Ammon's horn (tissue), 1 donor: Measurements from ENCODE around the gene GCNT1.

Experiments
- DNase-seq: peaks from one replicate; pipeline ENCODE4 v3.0.0-alpha.2; 2016; ENCODE audit warnings: low spot score

The GCNT1 gene

DNA sequence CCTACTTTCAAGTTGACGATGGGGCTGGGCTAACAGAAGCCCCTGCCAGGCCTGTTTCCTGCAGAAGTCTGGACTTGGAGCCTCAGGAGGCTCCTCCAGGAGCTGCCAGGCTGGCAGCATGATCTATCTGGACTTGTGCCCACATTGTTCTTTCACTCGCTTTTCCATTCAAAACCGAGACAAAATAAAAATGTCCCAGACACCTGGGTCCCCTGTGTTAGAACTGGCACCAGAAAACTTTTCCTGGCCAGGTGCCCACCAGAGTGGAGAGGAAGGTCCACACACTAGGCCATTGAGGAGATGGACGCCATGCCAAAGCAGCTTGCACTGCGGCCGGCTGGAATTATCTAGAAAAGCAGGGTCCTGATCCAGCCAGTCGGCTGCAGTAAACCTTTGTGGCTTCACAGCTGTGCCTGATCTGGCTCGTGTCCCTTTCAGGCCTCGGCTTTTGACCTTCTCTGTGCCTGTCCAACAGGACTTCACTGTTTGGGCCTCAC is 78.2 kb downstream of the GCNT1 start:
- peak; percentile 6 for DNase-seq

DNA sequence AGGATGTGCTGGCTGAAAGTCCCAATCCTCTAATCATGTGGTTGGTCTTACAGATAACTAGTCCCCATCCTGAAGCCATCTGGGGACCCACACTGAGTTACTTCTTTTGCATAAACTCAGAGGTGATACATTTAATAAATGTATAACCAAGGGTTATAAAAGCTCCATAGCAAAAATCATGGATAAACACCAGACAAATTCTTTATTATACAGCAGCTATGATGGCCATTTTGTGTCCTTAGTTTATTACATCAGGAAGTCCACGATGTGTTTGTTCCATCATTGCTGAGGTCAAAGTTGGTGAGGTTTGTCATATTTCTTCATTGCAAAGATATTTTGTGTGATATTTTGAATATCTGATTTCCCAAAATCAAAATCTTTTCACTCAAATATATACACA is 80.2 kb downstream of the GCNT1 start:
- DNase-seq: no peak

DNA sequence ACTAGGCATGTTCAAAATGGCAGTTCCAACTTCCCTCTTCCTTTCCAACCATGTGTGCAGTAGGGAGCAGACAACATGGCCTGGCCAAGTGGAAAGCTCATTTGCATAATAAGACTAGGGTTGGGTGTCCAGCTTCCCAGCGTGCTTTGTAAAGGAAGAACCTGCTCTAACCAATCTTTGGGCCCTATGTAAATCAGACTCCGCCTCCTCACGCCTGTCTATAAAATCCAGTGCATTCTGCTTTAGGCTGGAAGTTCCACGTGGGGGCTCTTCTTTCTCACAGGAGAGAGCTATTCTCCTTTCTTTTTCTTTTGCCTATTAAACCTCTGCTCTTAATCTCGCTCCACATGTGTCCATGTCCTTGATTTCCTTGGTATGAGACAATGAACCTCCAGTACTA is 83.4 kb downstream of the GCNT1 start:
- DNase-seq: no peak

DNA sequence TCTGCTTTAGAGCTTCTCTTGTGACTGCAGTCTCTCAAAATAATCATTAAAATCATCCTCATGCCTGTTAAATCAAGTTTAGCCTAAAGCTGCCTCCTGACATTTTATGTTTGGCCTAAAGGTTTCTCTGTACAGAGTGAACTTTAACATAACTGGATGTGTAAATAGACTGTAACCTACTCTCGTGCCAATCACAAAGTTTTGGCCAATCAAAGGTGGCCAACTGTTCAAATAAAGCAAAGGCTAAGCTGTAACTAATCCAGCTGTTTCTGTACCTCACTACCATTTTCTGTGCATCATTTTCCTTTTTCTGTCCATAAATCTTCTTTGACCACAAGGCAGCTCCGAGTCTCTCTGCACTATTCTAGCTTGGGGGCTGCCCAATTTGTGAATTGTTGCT is 86.2 kb downstream of the GCNT1 start:
- DNase-seq: no peak

DNA sequence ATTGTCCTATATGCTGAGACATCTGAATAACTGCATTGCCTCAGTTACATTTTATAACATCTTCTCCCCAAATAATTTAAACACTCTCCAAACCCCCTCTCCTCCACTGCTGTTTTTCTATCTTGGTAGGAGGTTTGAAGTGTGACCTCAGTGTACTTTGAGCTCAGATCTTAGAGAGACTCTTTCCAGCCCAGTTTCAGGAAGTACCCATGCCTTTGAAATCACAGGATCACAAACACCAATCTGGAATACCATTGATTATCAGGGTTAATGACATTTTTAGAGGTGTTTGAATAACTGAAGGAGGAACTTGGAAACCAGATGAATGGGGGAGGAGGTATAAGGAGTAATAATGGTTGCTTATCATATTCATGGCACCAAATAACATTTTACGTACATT is 93.2 kb downstream of the GCNT1 start:
- DNase-seq: no peak

DNA sequence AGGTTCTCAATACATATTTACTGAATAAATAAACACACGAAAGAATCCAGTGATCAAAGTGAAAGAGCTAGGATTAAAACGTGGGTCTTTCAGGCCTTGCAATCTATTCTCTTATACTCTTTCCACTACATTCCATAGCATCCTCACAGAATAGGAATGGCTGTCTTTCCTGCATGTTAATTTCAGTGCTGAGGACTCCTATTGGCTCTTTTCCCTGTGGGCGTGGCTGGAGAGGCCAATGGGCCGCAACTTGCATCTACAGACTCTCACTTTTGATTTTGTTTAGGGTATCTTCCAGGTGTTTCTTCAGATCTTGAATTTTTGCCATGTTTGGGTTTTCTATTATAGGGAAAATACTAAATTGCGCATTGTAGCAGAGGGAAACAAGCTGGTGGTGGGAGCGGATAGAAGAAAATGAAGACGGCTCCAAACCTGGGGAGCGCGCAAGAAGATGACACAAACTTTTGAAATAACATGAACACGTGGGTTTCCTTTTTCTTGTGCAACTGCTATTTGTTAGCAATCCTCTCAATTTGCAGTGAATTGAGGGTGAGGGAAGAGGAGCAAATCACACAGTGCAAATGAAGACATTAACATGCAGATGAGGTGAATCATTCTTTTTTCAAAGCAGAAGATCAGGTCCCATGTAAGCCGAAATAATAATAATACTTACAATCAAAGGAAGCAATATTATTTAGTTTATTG is 93.9 kb downstream of the GCNT1 start:
- no peak for DNase-seq

DNA sequence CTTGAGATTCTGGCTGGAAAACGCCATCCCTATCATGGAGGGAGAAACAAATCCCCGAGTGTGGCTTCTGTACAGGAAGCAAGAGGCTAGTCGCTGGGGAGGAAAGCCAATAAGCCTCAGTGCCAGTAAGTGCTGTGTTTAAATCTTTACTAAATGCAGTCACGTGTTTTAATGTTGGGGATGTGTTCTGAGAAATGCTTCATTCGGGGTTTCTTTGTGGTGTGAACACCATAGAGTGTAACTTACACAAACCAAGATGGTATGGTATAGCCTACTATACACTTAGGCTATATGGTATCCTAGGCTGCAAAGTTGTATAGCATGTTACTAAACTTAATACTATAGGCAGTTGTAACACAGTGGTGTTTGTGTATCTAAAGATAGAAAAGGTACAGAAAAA is 94.7 kb downstream of the GCNT1 start:
- no peak for DNase-seq
